Choroid plexus epithelial cell (primary cell): ENCODE data around the gene OR5AU1.
A peak's percentile ranks its signal among the peaks of the same experiment; 100 is the strongest.

Experiments used
- DNase-seq: peaks from one replicate; pipeline ENCODE4 v3.0.0-alpha.2; 2010; ENCODE audit warnings: low read depth
- H3K4me3 ChIP-seq: 2 replicates; pipeline ENCODE4 v1.5.1; 2011; ENCODE audit warnings: low read depth, mild to moderate bottlenecking, control low read depth, low read length, moderate library complexity
- TF ChIP-seq, protein P1 (sequence below): conservative IDR thresholded peaks from 2 replicates; pipeline ENCODE4 v1.5.1; 2011; ENCODE audit warnings: low read depth, mild to moderate bottlenecking, control low read depth, inconsistent platforms, low read length, moderate library complexity

Gene OR5AU1

GRCh38 chr14:21118933-21119332, 36.9 kb downstream of the OR5AU1 start:
- no peak overlapping the region for H3K4me3 ChIP-seq
- TF ChIP-seq, protein P1, sequence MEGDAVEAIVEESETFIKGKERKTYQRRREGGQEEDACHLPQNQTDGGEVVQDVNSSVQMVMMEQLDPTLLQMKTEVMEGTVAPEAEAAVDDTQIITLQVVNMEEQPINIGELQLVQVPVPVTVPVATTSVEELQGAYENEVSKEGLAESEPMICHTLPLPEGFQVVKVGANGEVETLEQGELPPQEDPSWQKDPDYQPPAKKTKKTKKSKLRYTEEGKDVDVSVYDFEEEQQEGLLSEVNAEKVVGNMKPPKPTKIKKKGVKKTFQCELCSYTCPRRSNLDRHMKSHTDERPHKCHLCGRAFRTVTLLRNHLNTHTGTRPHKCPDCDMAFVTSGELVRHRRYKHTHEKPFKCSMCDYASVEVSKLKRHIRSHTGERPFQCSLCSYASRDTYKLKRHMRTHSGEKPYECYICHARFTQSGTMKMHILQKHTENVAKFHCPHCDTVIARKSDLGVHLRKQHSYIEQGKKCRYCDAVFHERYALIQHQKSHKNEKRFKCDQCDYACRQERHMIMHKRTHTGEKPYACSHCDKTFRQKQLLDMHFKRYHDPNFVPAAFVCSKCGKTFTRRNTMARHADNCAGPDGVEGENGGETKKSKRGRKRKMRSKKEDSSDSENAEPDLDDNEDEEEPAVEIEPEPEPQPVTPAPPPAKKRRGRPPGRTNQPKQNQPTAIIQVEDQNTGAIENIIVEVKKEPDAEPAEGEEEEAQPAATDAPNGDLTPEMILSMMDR, result no peak
- no peak for DNase-seq

DNA sequence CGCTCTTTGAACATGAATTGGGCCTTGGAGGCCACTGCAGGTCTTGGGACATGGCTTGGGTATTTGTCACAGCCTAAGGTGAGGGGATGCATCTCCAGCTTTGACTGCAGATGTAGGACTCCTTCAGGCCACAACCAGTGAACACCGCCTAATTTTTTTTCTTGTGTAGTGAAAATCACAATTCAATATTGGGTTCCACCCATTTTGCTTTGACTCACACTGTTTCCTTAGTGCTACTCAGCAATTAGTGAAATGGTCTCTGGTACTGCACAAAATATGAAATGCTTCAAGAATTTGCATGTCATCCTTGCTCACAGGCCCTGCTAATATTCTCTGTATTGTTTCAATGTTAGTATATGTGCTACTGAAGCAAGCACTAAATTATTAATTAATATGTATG, 42.5 kb downstream of the OR5AU1 start:
- TF ChIP-seq, protein P1, result no peak
- DNase-seq, result no peak

DNA sequence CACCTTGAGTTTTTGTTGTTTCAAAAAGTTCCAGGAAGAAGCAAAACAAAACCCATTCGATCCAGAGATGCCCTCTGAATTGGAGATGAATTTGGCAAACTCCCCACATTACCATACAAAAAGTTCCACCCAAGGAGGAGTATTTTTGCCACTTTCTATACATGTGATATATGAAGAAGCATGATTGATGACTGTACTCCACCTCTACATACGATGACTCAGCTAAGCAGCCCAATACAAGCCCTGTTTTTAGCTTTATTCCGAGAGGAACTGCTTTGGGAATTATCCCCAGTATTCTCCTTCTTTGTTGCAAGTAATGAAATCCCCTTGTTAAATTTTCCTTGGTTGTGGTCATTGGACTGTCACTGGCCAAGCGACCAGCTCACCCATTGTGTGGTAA, 43.6 kb downstream of the OR5AU1 start:
- H3K4me3 ChIP-seq, result no peak overlapping the region
- DNase-seq, result no peak
- TF ChIP-seq, protein P1, result no peak

More for the DNA sequence above, 42.5 kb downstream of the OR5AU1 start:
- H3K4me3 ChIP-seq, result no peak overlapping the region

DNA sequence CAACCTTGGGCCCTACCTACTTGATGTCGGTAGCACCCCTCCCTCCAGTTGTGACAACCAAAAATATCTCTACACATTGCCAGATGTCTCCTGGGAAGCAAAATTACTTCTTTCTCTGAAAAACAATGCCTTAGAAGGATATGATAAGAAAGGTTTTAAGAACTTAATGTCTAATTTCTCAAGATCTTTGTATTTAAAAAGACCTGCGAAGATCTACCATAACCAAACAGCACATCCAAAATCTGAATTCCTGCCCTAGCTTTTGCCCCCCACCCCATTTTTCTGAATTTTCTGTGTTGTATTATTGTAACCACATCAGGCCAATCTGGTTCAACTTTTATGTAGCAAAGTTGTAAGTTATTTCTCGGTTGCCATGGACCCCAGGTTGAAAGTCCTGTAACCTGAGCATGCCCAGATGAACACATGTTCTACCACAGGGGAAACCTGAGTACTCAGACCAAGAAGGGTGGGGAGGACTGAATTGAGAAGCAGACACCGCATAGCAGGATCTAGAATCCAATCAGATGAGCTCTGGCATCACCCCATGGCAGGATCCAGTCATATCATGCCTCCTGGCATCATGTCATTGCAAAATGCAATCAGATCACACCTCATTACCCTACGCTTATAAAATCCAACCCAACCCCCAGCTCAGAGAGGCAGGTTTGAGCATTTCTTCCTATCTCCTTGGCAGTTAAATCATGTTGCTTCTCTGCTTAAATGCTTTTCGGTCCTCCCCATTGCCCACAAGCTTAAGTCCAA, 46.3 kb downstream of the OR5AU1 start:
- H3K4me3 ChIP-seq, result no peak overlapping the region
- no peak for DNase-seq
- TF ChIP-seq, protein P1, result no peak

GRCh38 chr14:21108791-21109190, 47.1 kb downstream of the OR5AU1 start:
- no peak overlapping the region for H3K4me3 ChIP-seq
- TF ChIP-seq, protein P1, result no peak
- no peak for DNase-seq

DNA sequence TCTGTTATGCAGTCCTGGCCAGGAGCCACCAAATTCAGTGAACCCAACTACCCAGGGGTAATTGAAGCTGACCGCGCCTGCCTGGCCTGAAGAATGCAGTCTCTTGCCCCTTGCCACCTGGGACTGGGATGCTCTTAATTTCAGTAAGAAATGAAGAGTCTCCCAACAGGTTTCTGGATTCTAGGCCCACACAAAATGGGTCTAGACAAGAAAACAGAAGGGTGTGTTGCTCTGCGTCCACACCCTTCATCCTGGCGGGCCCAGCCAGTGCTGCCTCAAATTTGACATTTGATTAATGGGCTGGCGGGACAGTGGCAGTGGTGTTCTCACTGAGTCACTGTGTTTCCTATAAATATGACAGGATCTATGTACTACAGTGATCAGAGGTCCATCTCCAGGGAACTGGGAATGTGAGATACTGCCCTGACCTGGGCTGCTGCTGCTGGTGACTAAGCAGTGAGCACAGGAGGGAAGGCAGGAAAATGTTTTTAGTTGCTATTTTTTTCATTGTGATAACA, 48.5 kb downstream of the OR5AU1 start:
- TF ChIP-seq, protein P1, result no peak
- H3K4me3 ChIP-seq, result no peak overlapping the region
- peak; percentile 64 for DNase-seq
